SU-DHL-6 (cell line): ENCODE measurements around the gene MESP2.

Experiments
- H2AFZ ChIP-seq: fragments of 200-600 bp; sonication (generic); 2 replicates; pipeline ENCODE4 v1.6.1; 2014; ENCODE audit warnings: low read depth, mild to moderate bottlenecking, moderate library complexity, mixed read lengths, antibody characterized with exemption, low read length; ENCODE audit not compliant: severe bottlenecking
- H3F3A ChIP-seq: fragments of 200-600 bp; shearing (Covaris generic); 2 replicates; pipeline ENCODE4 v1.6.0; 2016; ENCODE audit warnings: antibody characterized with exemption, mild to moderate bottlenecking; ENCODE audit not compliant: insufficient read depth
- H3K27ac ChIP-seq: fragments of 200-600 bp; sonication (generic); 2 replicates; pipeline ENCODE4 v1.5.1; 2016; ENCODE audit warnings: low read depth, mild to moderate bottlenecking, low read length, moderate library complexity, mixed read lengths
- H3K27me3 ChIP-seq: fragments of 200-600 bp; sonication (generic), shearing (Covaris generic); 2 replicates; pipeline ENCODE4 v1.6.0; 2014; ENCODE audit warnings: mild to moderate bottlenecking, low read length
- H3K36me3 ChIP-seq: fragments of 200-600 bp; sonication (generic); 2 replicates; pipeline ENCODE4 v1.6.1; 2014; ENCODE audit warnings: mild to moderate bottlenecking, low read length, mixed read lengths
- H3K4me2 ChIP-seq: fragments of 300-600, 200-600 bp; shearing (Covaris generic), sonication (generic); 2 replicates; pipeline ENCODE4 v1.6.0; 2014; ENCODE audit warnings: low read length, low read depth, mild to moderate bottlenecking; ENCODE audit not compliant: poor library complexity, severe bottlenecking
- H3K4me3 ChIP-seq: fragments of 200-600 bp; sonication (generic); 2 replicates; pipeline ENCODE4 v1.5.1; 2014; ENCODE audit warnings: antibody characterized with exemption, low read length, mild to moderate bottlenecking, mixed read lengths; ENCODE audit not compliant: insufficient read depth, poor library complexity, severe bottlenecking
- H3K79me2 ChIP-seq: fragments of 200-600 bp; sonication (generic); 2 replicates; pipeline ENCODE4 v1.6.1; 2014; ENCODE audit warnings: mild to moderate bottlenecking, low read length, moderate library complexity; ENCODE audit not compliant: insufficient read depth
- H3K9ac ChIP-seq: fragments of 200-600 bp; sonication (generic); 2 replicates; pipeline ENCODE4 v1.7.0; 2014; ENCODE audit warnings: mild to moderate bottlenecking, low read length
- H3K9me2 ChIP-seq: fragments of 200-600 bp; sonication (generic); replicated peaks from 2 replicates; pipeline ENCODE4 v1.6.1; 2014; ENCODE audit warnings: low read length; ENCODE audit not compliant: insufficient read depth
- H3K9me3 ChIP-seq: fragments of 200-600 bp; sonication (generic); 2 replicates; pipeline ENCODE4 v1.6.1; 2014; ENCODE audit warnings: low read length, mixed read lengths; ENCODE audit not compliant: insufficient read depth
- H4K20me1 ChIP-seq: fragments of 200-600 bp; sonication (generic); 2 replicates; pipeline ENCODE4 v1.6.1; 2014; ENCODE audit warnings: low read depth, mild to moderate bottlenecking, antibody characterized with exemption, low read length, moderate library complexity, mixed read lengths
- CTCF ChIP-seq: fragments of 200-600 bp; sonication (generic); IDR thresholded peaks from one replicate; pipeline ENCODE4 v1.5.1; 2017; ENCODE audit warnings: antibody characterized with exemption, mild to moderate bottlenecking, low read length, moderate library complexity; ENCODE audit not compliant: insufficient read depth, poor library complexity, severe bottlenecking
- EZH2phosphoT487 ChIP-seq: fragments of 200-600 bp; sonication (generic), shearing (Covaris generic); conservative IDR thresholded peaks from 2 replicates; pipeline ENCODE4 v1.6.1; 2018; ENCODE audit warnings: mild to moderate bottlenecking, antibody characterized with exemption, low read length, moderate library complexity, mixed read lengths

The MESP2 gene

GRCh38 chr15:89756897-89757296, 19.2 kb upstream of the MESP2 start:
- Histone ChIP-seq H3K4me2 (no peak overlapping the region), H3K9ac (no peak overlapping the region), H3K27me3 (no peaks in the 10 kb centered on the region), H3K4me3 (no peak overlapping the region), H3K27ac (no peak overlapping the region), H3K9me3 (no peaks in the 10 kb centered on the region), H3F3A (no peaks in the 10 kb centered on the region), H3K79me2 (no peaks in the 10 kb centered on the region), H3K9me2 (no peaks in the 10 kb centered on the region), H3K36me3 (no peaks in the 10 kb centered on the region), H2AFZ (no peak overlapping the region), H4K20me1 (no peaks in the 10 kb centered on the region)
- no peak for TF ChIP-seq EZH2phosphoT487
- no peak for TF ChIP-seq CTCF

GRCh38 chr15:89758283-89758682, 17.8 kb upstream of the MESP2 start:
- Histone ChIP-seq H4K20me1 (no peaks in the 10 kb centered on the region), H3K4me3 (no peak overlapping the region), H3F3A (no peaks in the 10 kb centered on the region), H3K27me3 (no peaks in the 10 kb centered on the region), H3K79me2 (no peaks in the 10 kb centered on the region), H3K9me3 (no peaks in the 10 kb centered on the region), H2AFZ (no peak overlapping the region), H3K4me2 (no peak overlapping the region), H3K9ac (no peak overlapping the region), H3K9me2 (no peaks in the 10 kb centered on the region), H3K27ac (no peak overlapping the region), H3K36me3 (no peaks in the 10 kb centered on the region)
- TF ChIP-seq EZH2phosphoT487 (no peak), CTCF (no peak)

GRCh38 chr15:89758981-89759380, 17.2 kb upstream of the MESP2 start:
- no peak for TF ChIP-seq EZH2phosphoT487
- no peak for TF ChIP-seq CTCF
- no peak overlapping the region for H2AFZ ChIP-seq
- H3K36me3 ChIP-seq = no peaks in the 10 kb centered on the region
- H3K4me2 ChIP-seq = no peak overlapping the region
- no peaks in the 10 kb centered on the region for H3K27me3 ChIP-seq
- no peak overlapping the region for H3K4me3 ChIP-seq
- no peaks in the 10 kb centered on the region for H3K9me3 ChIP-seq
- no peaks in the 10 kb centered on the region for H3F3A ChIP-seq
- no peaks in the 10 kb centered on the region for H4K20me1 ChIP-seq
- no peak overlapping the region for H3K27ac ChIP-seq
- no peaks in the 10 kb centered on the region for H3K79me2 ChIP-seq
- H3K9me2 ChIP-seq = no peaks in the 10 kb centered on the region
- no peak overlapping the region for H3K9ac ChIP-seq

GRCh38 chr15:89759835-89760234, 16.3 kb upstream of the MESP2 start:
- H3F3A ChIP-seq = no peaks in the 10 kb centered on the region
- TF ChIP-seq CTCF (no peak), EZH2phosphoT487 (no peak)
- H3K4me2 ChIP-seq = no peak overlapping the region
- H3K27ac ChIP-seq = no peak overlapping the region
- no peak overlapping the region for H3K4me3 ChIP-seq
- H3K36me3 ChIP-seq = no peaks in the 10 kb centered on the region
- no peaks in the 10 kb centered on the region for H3K9me2 ChIP-seq
- no peaks in the 10 kb centered on the region for H3K27me3 ChIP-seq
- H3K9me3 ChIP-seq = no peaks in the 10 kb centered on the region
- H3K79me2 ChIP-seq = no peaks in the 10 kb centered on the region
- H3K9ac ChIP-seq = no peak overlapping the region
- no peaks in the 10 kb centered on the region for H4K20me1 ChIP-seq
- H2AFZ ChIP-seq = no peak overlapping the region
